Stimulated activated CD8-positive, alpha-beta memory T cell treated with anti-CD3 and anti-CD28 coated beads, Interleukin-15, amount 100 ng/mL, for 24 hours (primary cell): ENCODE measurements around the gene ZBTB8OS.
"Not testable (repeated sequence)": the region's sequence is repeated elsewhere in the genome, so short reads cannot be mapped to it uniquely, and the experiment has no call there.

ENCODE experiments used
- DNase-seq: peaks from one replicate; pipeline ENCODE4 v3.0.0-alpha.2; 2020; ENCODE audit warnings: low read depth

The ZBTB8OS gene

DNA sequence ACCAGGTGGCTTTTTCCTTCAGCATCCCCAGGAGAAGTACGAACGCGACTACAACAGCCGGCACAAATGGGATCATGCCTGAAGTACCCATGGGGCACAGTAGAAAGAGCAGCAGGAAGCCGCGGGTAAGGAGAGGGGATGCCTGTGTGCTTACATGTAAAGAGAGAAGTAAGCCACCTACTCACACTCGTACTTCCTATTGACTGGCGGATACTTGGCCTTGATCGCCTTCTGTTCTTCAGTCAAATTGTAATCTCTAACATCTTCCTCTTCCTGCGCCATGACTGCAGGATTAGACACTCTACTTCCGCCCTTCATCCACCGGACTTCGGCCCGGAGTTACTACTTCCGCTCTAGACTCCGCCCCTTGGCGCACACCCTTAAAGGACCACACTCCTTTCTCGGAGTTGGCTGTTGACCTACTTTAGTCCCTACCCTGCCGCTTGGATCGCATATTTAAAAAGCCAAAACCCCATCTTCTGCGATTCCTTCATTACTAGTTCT lies at the start of gene ZBTB8OS:
Gene ZBTB8OS (minus strand): TSS at position 303 of the 504 bp plus-strand sequence. CDS start 21 bp downstream, at position 282.
- DNase-seq, result peak; percentile 47

DNA sequence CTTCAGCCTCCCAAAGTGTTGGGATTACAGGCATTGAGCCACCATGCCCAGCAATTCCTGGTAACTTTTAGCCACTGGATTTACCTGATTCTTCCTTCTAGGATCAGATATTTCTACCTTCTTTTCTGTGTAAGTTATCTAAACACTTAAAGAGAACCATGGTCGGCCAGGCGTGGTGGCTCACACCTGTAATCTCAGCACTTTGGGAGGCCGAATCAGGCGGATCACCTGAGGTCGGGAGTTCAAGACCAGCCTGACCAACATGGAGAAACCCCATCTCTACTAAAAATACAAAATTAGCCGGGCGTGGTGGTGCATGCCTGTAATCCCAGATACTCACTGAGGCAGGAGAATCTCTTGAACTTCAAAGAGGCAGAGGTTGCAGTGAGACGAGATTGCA lies 46.6 kb upstream of the ZBTB8OS start:
- DNase-seq, result not testable (repeated sequence)

DNA sequence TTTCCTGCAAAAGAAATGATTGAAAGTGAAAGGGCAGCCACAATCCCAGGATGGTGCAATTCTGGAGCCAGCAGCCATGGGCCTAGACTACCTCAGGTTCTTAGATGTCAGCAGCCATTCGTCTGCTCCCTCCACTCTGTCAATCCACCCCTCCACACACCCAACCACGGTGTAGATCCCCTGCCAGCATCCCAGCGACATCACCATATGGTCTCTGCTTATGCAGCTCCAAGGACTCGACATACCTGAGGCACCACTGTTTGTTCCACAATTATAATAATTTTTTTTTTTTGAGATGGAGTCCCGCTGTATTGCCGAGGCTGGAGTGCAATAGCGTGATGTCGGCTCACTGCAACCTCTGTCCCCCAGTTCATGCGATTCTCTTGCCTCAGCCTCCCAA lies 45.7 kb upstream of the ZBTB8OS start:
- DNase-seq, result no peak

DNA sequence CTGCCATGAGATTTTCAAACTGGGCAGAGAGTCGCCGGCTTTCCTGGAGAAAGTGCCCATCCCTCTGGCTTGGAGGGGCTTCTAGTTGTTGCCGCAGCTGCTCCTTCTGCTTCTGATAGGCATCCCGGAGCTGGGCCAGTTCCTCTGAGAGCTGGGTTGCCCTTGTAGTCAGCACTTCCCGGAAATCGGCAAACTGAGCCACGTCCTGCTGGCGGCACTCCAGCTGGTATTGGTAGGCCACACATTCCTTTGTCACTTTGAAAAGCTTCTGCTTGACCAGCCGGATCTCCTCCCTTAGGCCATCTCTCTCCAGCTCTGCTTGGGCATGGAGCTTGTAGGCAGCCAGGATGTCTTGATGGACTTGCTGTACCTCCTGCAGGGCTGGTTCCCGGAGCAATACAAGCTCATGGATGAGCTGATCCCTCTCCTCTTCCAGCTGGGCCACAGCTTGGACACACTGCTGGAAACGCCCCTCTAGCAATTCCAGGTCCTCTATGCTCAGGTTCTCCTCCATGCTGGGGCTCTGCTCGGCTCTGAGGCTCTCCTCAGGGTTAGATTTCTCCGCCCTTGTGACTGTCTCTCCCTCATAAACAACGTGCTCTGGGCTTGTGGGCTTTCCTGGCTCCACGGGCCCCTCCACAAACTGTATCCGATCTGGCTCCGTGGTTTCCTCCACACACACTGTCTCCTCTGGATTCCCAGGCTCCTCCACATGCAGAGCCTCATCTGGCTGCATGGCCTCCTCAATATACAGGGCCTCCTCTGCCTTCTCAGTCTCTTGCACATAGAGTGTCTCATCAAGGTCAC lies 45.0 kb upstream of the ZBTB8OS start:
- no peak for DNase-seq

DNA sequence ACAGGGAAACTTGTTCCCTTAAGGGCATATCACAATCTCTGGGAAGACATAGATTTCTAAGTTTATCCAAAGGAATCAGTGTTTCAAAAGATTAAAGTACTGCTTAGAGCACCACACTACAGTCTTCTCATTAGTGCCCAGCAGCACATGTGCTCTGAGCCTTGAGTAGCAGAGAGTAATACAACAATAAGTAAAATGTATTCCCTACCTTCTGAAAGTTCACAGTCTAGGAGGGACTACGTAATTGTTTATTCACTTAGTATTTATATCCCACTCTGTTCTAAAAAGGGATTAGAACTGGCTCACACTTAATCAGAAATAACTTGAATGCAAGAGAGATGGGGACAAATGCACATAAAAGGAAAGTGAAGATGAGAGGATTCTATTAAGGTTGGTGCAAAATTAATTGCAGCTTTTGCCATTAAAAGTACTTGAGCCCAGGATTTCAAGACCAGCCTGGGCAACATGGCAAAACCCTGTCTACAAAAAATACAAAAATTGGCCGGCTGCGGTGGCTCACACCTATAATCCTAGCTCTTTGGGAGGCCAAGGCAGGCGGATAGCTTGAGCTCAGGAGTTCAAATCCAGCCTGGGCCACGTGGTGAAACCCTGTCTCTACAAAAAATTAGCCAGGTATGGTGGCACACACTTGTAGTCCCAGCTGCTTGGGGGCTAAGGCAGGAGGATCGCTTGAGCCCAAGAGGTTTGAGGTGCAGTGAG lies 43.3 kb upstream of the ZBTB8OS start:
- DNase-seq, result no peak

DNA sequence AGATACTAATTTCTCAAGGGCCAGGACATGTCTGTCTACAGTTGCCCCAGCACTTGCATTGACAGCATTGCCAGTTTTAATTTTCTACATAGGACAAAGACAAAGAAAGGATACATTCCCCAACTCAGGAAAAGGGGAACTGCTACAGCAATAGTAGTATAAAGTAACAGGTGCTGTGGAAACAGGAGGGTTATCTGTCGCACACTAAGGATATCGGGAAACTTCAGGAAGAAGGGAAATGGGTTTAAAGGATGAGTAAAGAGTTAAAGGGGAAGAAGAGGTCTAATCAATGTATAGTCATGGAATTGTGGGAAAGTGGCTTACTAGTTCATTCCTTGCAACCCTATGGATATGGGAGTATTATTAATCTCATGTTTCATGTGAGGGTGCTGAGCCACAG lies 36.0 kb upstream of the ZBTB8OS start:
- no peak for DNase-seq

DNA sequence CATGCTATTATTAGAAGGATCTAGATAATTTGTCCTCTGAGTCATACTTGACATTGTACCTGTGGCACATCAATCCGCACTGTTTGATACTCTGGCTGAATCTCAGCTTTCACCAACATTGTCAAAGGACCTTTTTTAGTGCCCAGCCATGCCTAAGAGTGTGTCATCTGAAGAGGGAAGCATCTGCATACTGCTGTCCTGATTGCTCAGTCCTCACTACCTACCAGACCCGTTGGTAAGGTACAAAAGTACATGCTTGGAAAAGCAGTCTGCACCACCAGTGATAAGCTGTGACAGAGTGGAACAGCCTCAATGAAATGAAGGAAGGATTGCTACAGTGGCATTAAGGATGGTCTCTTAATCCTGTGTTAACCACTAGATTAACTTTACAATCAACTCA lies 35.1 kb upstream of the ZBTB8OS start:
- no peak for DNase-seq

DNA sequence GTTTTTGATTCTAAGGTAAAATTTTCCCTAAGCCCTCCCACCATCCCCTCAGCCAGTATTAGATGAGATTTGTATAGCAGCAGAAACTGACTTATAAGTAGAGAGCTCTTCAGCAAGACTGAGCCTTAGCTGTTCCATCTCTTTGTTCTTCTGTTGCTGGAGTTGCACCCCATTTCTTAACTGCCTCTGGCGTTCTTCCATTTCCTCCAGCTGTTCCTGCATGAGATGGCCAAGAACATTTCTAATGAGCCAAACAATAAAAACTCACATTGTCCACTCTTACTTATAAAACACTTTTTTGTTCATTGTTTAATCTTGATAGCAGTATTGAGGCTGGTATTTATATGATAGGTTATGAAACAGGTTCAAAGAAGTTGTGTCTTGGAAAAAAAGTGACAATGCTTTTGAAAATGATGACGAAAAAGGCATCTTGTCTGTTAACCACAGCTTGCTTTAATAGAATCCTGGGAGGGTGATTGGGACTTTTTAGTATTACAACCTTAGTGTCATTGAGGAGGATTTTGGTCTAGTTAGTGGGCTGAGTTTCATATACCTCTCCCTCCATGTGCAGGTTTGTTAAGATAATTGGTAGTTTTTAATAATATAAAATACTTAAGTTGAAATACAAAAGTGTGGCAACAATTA lies 33.9 kb upstream of the ZBTB8OS start:
- DNase-seq, result no peak

DNA sequence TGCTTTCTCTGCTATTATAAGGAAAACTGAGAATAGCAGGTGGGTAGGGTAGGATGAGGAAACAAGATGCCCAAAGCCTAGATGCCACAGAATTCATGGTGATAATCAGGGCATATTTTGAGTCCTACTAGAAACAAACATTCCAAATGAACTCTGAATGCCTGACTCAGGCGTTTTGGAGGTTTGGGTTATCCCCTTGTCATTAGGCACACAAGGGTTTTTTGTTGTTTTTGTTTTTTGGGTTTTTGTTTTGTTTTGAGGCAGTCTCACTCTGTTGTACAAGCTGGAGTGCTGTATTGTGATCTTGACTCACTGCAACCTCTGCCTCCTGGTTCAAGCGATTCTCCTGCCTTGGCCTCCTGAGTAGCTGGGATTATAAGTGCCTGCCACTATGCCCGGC lies 33.0 kb upstream of the ZBTB8OS start:
- DNase-seq, result no peak

DNA sequence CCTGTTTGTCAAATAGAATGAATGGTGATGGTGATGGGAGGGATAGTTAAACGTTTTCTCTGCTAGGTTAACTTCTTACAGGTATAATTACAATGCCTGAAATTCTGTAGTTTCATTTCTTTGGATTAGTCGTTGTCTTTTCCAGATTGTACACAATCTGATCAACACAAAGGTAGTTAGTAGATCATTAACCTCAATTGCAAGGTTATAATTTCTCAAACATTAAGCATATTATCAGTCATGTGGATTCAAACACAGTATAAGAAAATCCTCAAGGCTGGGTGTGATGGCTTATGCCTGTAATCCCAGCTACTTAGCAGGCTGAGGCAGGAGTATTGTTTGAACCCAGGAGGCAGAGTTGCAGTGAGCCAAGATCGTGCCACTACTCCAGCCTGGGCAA lies 31.6 kb upstream of the ZBTB8OS start:
- DNase-seq, result no peak

DNA sequence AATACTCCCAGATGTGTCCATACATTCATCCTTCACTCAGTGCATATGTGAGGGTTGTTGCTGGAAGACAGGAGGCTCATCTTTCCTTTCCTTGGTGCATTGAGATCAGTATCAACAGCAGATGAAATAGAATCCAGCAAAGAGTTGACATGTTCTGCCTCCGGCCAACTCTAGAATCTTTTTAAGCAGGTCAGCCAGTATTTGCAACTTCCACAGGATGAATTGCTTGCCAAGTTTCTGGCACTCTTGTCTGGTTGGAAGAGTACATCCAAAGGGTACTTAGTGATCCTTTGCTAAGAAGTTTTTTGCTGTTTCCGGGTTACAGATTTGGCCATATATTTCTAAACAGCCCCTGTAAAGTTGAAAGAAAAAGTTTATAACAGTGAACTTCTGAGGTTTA lies 31.2 kb upstream of the ZBTB8OS start:
- DNase-seq, result no peak

DNA sequence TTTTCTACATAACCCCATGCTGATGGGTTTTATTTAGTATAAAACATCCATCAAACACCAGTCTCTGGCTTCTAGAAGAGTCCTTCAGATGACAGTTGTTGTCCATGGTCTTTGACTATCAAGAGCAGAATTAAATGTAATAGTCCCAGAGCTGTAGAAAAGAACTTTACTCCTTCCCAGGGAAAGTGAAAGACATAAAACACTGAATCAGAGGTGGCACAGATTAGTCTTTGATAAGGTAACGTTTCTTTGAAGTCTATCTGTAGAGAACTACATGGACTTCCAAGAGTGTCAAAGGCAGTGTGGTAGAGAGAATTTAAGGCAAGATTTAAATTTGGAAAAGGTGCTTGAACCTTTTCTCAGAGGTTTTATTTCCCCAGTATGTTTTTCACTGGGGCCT lies 30.3 kb upstream of the ZBTB8OS start:
- no peak for DNase-seq

DNA sequence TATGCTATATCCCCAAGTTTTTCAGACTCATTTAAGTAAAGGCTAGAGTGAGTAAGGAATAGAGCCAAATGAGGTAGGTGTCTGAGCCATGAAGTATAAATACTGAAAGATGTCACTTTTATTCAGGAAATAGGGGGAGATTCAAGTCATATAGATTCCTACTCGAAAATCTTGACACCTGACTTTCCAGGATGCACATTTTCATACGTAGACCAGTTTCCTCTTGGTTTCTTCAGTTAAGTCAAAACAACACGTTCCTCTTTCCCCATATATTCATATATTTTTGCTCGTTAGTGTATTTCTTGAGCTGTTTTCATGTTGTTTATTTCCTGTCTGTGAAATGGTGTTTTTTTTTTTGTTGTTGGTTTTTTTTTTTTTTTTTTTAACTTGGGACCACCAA lies 29.6 kb upstream of the ZBTB8OS start:
- DNase-seq, result not testable (repeated sequence)

DNA sequence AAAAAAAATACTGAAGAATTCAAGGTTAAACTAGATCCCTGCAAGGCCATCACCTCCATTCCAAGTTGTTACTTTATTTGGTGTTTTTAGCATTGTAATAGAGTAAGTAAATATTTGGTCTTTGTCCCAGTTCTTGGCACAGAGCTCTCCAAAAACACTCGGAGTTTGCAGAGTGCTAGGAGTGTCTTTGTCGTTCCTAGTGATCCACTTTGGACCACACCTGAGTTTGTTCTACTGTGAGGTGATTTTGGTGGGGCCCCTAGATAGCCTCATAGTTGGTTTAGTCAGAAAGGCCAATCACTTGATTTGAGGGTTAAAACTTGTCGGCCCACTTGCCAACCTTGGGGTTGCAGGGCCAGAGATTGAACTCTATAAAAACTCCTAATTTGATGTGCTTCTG lies 26.6 kb upstream of the ZBTB8OS start:
- DNase-seq, result no peak

DNA sequence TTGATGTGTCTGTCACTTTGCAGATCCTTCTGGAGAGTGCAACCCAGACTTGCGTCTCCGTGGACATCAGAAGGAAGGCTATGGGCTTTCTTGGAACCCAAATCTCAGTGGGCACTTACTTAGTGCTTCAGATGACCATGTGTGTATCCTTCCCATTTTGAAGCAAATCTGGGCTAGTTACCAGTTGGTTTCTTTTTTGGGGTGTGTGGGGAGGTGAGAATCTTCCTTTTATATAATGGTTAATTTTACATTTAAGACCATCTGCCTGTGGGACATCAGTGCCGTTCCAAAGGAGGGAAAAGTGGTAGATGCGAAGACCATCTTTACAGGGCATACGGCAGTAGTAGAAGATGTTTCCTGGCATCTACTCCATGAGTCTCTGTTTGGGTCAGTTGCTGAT lies 18.4 kb upstream of the ZBTB8OS start:
- DNase-seq, result not testable (repeated sequence)

DNA sequence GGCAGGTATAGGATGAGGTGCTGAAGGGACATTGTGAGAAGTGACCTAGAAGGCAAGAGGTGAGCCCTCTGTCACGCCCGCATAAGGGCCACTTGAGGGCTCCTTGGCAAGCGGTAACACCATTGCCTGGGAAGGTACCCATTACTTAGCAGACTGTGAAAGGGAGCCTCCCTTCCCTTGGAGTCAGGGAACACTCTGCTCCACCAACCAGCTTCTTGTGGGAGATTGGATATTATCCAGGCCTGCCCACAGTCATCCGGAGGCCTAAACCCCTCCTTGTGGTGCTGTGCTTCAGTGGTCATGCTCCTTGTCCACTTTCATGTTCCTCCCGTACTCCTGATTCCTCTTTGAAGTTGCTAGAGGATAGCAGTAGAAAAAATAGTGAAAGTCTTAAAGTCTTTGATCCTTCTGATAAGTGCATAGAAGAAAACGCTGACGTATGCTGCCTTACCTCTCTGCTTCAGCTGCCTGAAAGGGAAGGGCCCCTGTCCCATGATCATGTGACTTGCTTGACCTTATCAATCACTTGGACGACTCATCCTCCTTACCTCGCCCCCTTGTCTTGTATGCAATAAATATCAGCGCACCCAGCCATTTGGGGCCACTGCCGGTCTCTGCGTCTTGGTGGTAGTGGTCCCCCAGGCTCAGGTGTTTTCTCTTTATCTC lies 16.7 kb upstream of the ZBTB8OS start:
- DNase-seq, result no peak

DNA sequence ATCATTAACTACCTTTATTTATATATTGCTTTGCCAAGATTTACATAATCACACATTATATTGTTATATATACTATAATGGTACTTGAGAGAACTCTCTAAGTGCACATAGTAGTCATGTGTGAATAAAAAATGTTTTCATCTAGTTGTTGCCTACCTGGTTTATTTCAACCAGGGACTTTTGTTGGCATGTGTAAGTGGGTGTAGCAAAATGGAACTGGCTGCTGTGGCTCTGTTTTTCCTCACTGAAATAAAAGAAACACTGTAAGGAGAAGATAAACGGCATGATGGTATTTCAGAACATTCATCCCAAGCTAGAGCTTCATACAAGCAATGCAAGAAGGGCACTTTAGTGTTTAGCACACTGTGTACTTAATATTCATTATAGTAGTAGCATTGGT lies 15.6 kb upstream of the ZBTB8OS start:
- DNase-seq, result no peak

DNA sequence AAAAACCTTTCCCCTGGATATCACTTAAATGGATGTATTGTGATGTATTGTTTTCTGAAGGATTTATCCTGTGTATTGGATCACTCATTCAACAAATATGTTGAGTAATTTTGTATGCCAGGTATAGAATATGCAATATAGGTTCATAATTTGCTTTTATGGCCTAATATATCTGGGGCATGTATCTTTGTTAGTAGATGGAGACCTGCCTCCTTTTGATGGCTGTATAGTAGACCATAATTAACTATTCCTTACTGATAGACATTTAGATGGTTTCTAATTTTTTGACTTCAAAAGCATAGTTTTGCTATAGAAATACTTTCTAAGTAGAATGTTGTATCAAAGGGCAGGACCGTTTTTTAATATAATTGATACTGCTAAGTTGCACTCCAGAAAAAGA lies 9.2 kb upstream of the ZBTB8OS start:
- no peak for DNase-seq

DNA sequence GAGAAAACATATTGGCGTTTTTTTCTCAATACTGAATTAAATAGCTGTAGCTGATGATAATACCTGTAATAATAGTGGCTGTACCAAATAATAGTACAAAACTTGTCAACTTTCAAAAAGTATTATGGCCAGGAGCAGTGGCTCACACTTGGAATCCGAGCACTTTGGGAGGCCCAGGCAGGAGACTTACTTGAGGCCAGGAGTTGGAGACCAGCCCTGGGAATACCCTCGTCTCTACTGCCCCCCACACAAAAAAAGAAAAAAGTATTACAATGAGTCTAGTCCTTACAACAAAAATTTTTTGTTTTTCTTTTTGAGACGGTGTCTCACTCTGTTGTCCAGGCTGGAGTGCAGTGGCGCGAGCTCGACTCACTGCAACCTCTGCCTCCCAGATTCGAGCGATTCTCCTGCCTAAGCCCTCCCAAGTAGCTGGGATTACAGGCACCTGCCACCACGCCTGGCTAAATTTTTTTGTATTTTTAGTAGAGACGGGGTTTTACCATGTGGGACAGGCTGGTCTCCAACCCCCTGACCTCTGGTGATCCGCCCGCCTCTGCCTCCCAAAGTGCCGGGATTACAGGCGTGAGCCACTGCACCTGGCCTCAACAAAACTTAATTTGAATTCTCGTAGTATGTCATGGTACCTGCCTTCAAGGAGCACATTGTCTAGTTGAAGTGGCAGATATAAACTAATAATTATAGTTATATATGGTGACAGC lies 2.1 kb upstream of the ZBTB8OS start:
- no peak for DNase-seq

DNA sequence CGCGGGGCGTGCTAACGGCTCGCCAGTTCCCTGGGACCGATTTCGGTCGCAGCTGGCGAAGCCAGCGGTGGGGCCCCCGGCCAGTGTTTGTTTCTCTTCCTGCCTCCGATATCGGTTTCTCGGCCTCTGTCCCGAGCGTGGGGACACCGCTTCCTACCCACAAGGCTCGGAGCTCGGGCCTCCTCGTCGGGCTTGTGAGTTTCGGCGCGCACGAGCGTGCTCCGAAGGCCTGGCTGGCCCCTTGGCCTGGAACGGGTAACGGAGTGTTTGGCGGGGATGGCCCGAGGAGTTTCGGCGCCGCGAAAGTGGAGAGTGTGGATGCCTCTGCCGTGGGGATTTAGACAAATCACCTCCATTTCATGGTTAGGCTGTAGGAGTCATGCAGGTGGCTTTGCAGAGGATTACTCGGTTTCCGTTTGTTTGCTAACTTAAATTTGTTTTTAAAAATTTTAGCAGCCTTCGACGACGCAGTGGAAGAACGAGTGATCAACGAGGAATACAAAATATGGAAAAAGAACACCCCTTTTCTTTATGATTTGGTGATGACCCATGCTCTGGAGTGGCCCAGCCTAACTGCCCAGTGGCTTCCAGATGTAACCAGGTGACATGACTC lies 1.2 kb upstream of the ZBTB8OS start:
- no peak for DNase-seq

DNA sequence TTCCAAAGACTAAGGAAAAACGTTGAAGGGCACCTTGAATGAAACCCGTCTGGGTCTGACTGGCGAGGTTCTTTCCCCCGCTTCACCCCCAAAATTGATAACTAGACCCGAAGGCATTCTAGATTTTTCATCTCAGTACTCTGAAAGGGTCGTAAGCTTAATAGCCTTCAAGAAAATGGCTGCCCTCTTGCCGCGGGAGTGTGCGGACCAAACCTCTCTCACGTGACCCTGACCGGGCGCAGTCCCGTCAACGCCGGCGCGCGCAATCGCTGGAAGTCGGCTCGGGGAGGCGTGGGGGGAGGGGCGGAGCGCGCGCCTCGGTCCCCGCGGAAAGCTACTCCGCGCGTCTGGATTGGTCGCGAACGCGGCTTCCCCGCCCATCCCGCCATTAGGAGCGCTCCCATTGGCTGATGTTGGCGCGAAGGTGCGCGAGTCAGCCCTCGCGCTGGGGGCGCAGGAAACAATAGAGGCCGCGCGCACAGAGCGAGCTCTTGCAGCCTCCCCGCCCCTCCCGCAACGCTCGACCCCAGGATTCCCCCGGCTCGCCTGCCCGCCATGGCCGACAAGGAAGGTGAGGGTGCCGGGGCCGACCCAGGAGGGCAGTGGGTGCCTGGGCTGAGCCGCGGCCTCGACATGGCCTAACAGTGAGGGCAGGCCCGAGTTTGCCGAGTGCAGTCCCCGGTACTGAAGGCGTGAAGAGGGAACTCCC lies 556 bp upstream of the ZBTB8OS start, which contains the start of gene RBBP4:
Gene RBBP4 (plus strand): TSS at position 457 of the 709 bp plus-strand sequence. CDS start 99 bp downstream, at position 556.
- peak; percentile 98 for DNase-seq
